ENCODE data around the gene ABCG1. TPM values are rescaled to one million over a fixed set of nuclear protein-coding genes. Genes with fewer than 3 reads are reported as not detected.

ABCG1 gene
- polyA plus RNA-seq, 4 donors = 5.5 to 46.5 (median 21.2) TPM

DNA sequence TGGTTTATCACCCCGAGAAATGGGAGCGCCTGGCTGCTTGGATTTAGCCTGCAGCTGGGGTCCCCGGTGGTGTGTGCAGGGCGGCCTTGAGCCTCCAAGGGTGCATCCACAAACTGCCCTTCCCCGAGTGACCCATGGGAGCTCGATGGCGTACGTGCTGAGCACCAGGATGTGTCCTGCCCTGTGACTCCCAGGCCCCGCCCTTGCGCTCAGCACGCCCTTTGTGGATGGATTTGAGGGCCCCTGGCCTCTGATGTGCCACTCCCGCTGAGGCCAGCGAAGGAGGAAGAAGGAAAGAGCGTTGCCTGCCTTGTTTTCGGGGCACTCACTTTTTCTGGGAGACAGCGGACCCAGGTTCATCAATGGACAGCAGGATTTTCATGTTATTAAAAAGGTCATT, 98.0 kb downstream of the ABCG1 start:
- Histone ChIP-seq H3K27me3 (ENCODE audit: control insufficient read depth in 3 of 3, insufficient read depth in 3 of 3, low read length in 3 of 3) (no peaks in the 10 kb centered on the region), H3K36me3 (ENCODE audit: control insufficient read depth in 3 of 3, insufficient read depth in 2 of 3, low read depth in 1 of 3, low read length in 3 of 3) (peaks cover 0 to 10% (median 0%) of the 10 kb centered on the region in 3 donors), H3K4me1 (ENCODE audit: control insufficient read depth in 3 of 3, insufficient read depth in 2 of 3, low read depth in 1 of 3, low read length in 2 of 3) (peaks cover 2 to 88% (median 8%) of the 10 kb centered on the region in 3 donors), H3K9me3 (ENCODE audit: control insufficient read depth in 2 of 2, insufficient read depth in 1 of 2, low read depth in 1 of 2, low read length in 1 of 2) (no peaks in the 10 kb centered on the region), H3K4me3 (ENCODE audit: low read depth in 1 of 3, low read length in 3 of 3) (peak overlapping the region in 1 of 3 donors; percentile 1), H3K27ac (ENCODE audit: low read depth in 1 of 3, low read length in 2 of 3) (peak overlapping the region in 2 of 3 donors; percentile 76 to 89)
- 34 to 73% (median 45%) methylated on average over 16 of the region's 16 CpGs for whole genome bisulfite sequencing, 3 donors
- peak; percentile 90 to 92 for DNase-seq
- FAIRE-seq = no peak

DNA sequence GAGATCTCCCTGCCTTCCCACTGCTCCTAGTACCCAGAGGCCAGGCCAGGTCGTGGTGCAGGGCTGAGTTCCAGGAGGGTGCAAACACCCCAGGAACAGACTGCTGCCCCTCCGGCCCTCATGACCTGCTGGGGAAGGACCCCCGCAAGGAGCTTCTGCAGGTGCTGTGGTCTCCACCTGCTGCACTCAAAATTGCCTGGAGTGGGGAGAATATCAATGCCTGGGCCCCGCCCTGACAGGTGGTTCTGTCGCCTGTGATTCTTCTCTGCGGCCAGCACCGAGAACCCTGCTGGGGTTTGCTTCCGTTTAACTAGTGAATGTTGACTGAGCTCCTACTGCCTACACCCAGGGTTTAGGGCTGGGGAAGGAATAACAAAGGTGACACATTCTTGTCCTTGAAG, 98.4 kb downstream of the ABCG1 start:
- H3K9me3 ChIP-seq (ENCODE audit: control insufficient read depth in 2 of 2, insufficient read depth in 1 of 2, low read depth in 1 of 2, low read length in 1 of 2) = no peaks in the 10 kb centered on the region
- H3K4me3 ChIP-seq (ENCODE audit: low read depth in 1 of 3, low read length in 3 of 3) = peak overlapping the region in 1 of 3 donors; percentile 1
- peak overlapping the region in 2 of 3 donors; percentile 76 to 89 for H3K27ac ChIP-seq (ENCODE audit: low read depth in 1 of 3, low read length in 2 of 3)
- H3K4me1 ChIP-seq (ENCODE audit: control insufficient read depth in 3 of 3, insufficient read depth in 2 of 3, low read depth in 1 of 3, low read length in 2 of 3) = peaks cover 2 to 84% (median 8%) of the 10 kb centered on the region in 3 donors
- DNase-seq = peak; percentile 57 to 67
- FAIRE-seq = no peak
- peaks cover 0 to 10% (median 0%) of the 10 kb centered on the region in 3 donors for H3K36me3 ChIP-seq (ENCODE audit: control insufficient read depth in 3 of 3, insufficient read depth in 2 of 3, low read depth in 1 of 3, low read length in 3 of 3)
- no peaks in the 10 kb centered on the region for H3K27me3 ChIP-seq (ENCODE audit: control insufficient read depth in 3 of 3, insufficient read depth in 3 of 3, low read length in 3 of 3)
- WGBS, 3 donors = 18 to 62% (median 35%) methylated on average over 8 of the region's 8 CpGs

DNA sequence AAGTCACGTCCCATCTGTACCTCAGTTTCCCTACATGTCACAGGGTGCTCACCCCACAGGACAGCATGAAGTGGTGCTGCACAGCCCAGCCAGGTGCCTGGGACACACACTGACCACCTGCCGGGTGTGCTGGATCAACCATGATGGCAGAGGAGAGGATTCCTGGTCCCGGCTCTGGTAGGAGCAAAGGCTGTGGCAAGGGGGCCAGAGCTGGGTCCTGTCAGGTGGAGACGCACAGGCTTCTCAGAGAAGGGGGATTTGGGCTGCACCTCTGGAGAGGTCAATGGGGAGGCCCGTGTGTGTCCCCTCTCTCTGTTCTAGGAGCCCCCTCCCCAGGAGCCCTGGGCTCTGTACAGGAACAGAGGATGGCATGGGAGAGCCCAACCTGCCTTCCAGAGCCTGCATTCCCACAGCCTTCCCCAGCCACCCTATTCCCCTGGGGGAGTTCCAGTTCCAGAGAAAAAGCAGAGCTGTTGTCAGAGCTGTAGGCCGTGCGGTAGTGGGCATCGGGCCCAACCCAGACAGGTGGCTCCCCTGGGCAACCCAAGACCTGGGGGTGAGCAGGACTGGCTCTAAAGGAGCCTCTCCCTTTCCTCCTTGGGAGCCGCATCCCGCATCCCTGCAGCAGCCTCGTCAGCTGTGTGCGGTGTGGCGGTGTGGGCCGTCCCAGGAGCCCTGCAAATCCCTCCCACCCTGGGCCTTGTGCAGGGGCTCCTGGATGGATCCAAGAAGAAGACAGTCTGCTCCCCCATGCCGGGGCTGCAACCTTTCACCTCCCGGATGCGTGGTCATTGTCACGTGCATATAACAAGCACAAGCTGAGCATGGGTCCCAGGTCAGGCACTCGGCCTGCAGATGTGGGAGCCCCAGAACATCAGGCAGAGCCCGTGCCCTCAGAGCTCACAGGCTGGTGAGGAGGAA, 99.1 kb downstream of the ABCG1 start:
- H3K4me1 ChIP-seq (ENCODE audit: control insufficient read depth in 3 of 3, insufficient read depth in 2 of 3, low read depth in 1 of 3, low read length in 2 of 3) = peaks cover 2 to 76% (median 8%) of the 10 kb centered on the region in 3 donors
- H3K27me3 ChIP-seq (ENCODE audit: control insufficient read depth in 3 of 3, insufficient read depth in 3 of 3, low read length in 3 of 3) = no peaks in the 10 kb centered on the region
- DNase-seq (no peak), FAIRE-seq (no peak)
- H3K27ac ChIP-seq (ENCODE audit: low read depth in 1 of 3, low read length in 2 of 3) = peak overlapping the region in 2 of 3 donors; percentile 76 to 89
- no peaks in the 10 kb centered on the region for H3K9me3 ChIP-seq (ENCODE audit: control insufficient read depth in 2 of 2, insufficient read depth in 1 of 2, low read depth in 1 of 2, low read length in 1 of 2)
- no peak overlapping the region for H3K4me3 ChIP-seq (ENCODE audit: low read depth in 1 of 3, low read length in 3 of 3)
- H3K36me3 ChIP-seq (ENCODE audit: control insufficient read depth in 3 of 3, insufficient read depth in 2 of 3, low read depth in 1 of 3, low read length in 3 of 3) = peaks cover 0 to 4% (median 0%) of the 10 kb centered on the region in 3 donors
- WGBS, 3 donors = 82 to 88% (median 86%) methylated on average over 20 of the region's 20 CpGs

DNA sequence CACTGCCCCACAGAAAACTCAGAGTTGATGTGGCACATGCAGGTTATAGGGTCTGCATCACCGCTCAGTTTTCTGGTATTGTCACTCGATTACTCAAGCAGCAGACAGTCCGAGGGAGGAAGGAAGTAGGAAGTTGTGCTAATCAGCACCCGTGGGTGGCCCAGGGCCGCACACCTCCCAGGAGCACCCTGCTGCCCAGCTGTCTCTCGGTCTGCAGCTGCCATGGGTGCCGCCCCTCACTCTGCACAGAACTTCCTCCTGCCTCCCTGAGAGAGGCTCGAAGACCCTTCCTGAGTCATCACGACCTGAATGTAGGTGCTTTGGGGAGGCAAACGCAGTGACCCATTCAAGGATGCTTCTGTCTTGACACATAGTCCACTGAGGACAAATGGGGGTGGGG, 100.4 kb downstream of the ABCG1 start:
- Histone ChIP-seq H3K27me3 (ENCODE audit: control insufficient read depth in 3 of 3, insufficient read depth in 3 of 3, low read length in 3 of 3) (no peaks in the 10 kb centered on the region), H3K36me3 (ENCODE audit: control insufficient read depth in 3 of 3, insufficient read depth in 2 of 3, low read depth in 1 of 3, low read length in 3 of 3) (no peaks in the 10 kb centered on the region), H3K27ac (ENCODE audit: low read depth in 1 of 3, low read length in 2 of 3) (peak overlapping the region in 1 of 3 donors; percentile 72), H3K4me3 (ENCODE audit: low read depth in 1 of 3, low read length in 3 of 3) (peak overlapping the region in 1 of 3 donors; percentile 8), H3K4me1 (ENCODE audit: control insufficient read depth in 3 of 3, insufficient read depth in 2 of 3, low read depth in 1 of 3, low read length in 2 of 3) (peaks cover 2 to 63% (median 5%) of the 10 kb centered on the region in 3 donors), H3K9me3 (ENCODE audit: control insufficient read depth in 2 of 2, insufficient read depth in 1 of 2, low read depth in 1 of 2, low read length in 1 of 2) (no peaks in the 10 kb centered on the region)
- 33 to 39% (median 39%) methylated on average over 10 of the region's 10 CpGs for WGBS, 3 donors
- no peak for FAIRE-seq
- peak in 1 of 2 donors; percentile 53 for DNase-seq

DNA sequence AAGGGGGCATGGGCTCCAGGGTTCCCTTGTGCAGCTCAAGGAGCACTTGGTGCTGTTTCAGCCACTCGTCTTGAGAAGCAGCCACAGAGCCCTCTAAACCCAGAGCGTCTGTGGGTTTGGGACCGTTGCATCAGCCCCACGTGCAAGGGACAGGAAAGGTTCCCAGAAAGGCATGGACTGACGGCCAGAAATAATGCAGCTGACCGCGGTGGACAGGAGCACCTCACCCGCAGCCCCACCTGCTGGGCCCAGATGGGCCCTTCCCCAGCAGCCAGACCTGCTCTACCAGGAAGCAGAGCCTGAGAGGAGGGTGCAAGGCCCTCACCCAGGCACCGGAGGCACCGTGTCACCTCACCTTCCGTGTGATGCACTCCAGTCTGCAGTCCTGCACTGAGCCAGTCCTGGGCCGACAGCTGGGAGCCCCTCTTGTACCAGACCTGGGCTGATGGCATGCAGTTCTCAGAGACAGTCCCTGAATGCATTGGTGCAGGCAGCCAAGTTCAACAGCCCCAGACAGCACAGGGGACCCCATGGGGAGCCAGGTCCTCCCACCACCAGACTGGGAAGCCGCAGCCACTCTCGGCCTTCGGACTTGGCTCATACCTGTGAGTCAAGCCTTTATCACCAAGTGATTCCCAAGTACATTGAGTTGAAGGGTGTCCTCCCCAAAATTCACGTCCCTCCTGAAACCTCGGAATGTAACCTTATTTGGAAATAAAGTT, 101.1 kb downstream of the ABCG1 start:
- no peaks in the 10 kb centered on the region for H3K36me3 ChIP-seq (ENCODE audit: control insufficient read depth in 3 of 3, insufficient read depth in 2 of 3, low read depth in 1 of 3, low read length in 3 of 3)
- DNase-seq (peak; percentile 39 to 58), FAIRE-seq (no peak)
- H3K9me3 ChIP-seq (ENCODE audit: control insufficient read depth in 2 of 2, insufficient read depth in 1 of 2, low read depth in 1 of 2, low read length in 1 of 2) = peaks cover 0 to 3% of the 10 kb centered on the region in 2 donors
- peak overlapping the region in 1 of 3 donors; percentile 72 for H3K27ac ChIP-seq (ENCODE audit: low read depth in 1 of 3, low read length in 2 of 3)
- peaks cover 2 to 57% (median 4%) of the 10 kb centered on the region in 3 donors for H3K4me1 ChIP-seq (ENCODE audit: control insufficient read depth in 3 of 3, insufficient read depth in 2 of 3, low read depth in 1 of 3, low read length in 2 of 3)
- 53 to 67% (median 55%) methylated on average over 17 of the region's 17 CpGs for WGBS, 3 donors
- H3K27me3 ChIP-seq (ENCODE audit: control insufficient read depth in 3 of 3, insufficient read depth in 3 of 3, low read length in 3 of 3) = no peaks in the 10 kb centered on the region
- H3K4me3 ChIP-seq (ENCODE audit: low read depth in 1 of 3, low read length in 3 of 3) = peak overlapping the region in 1 of 3 donors; percentile 8

DNA sequence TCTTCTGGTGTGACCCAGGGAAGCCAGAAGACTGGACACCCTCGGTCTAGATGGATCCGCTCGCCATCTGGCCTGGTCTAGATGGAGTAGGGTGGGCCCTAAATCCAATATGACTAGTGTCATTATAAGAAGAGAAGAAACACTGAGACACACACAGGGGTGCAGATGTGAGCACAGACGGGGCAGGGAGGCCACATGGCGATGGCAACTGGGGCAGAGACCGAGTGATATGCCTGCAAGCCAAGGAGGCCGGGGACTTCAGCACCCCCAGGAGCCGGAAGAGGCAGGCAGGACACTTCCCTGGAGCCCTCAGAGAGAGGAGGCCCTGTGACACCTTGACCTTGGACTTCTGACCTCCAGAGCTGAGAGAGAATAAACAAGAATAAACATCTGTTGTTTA, 101.9 kb downstream of the ABCG1 start:
- H3K27me3 ChIP-seq (ENCODE audit: control insufficient read depth in 3 of 3, insufficient read depth in 3 of 3, low read length in 3 of 3) = no peaks in the 10 kb centered on the region
- no peak for FAIRE-seq

DNA sequence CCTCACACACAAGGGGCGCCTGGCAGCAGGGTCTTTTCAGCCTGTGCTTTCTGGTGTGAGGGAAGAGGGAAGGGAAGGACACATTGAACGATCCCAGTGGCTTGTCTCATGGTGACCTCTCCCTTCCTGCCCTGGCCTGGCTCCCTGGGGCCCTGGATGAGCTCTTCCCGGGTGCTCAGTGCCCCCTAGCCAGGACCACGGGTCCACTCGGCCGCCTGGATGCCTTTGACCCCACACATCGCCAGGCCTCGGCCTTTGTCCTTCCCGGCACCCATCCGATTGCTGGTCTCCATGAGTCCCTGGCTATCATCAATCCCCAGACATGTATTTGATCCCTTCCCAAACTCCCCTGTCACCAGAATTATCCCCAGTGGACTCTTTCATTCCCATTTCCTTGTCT, 102.3 kb downstream of the ABCG1 start:
- WGBS, 3 donors = 86 to 94% (median 89%) methylated on average over 9 to 10 of the region's 10 CpGs
- H3K27ac ChIP-seq (ENCODE audit: low read depth in 1 of 3, low read length in 2 of 3) = peak overlapping the region in 1 of 3 donors; percentile 72

More for the DNA sequence above, 101.9 kb downstream of the ABCG1 start:
- H3K36me3 ChIP-seq (ENCODE audit: control insufficient read depth in 3 of 3, insufficient read depth in 2 of 3, low read depth in 1 of 3, low read length in 3 of 3) = no peaks in the 10 kb centered on the region
- no peak overlapping the region for H3K4me3 ChIP-seq (ENCODE audit: low read depth in 1 of 3, low read length in 3 of 3)
- WGBS, 3 donors = 89 to 96% (median 96%) methylated on average over 8 of the region's 8 CpGs
- no peak for DNase-seq
- H3K27ac ChIP-seq (ENCODE audit: low read depth in 1 of 3, low read length in 2 of 3) = peak overlapping the region in 1 of 3 donors; percentile 72
- H3K9me3 ChIP-seq (ENCODE audit: control insufficient read depth in 2 of 2, insufficient read depth in 1 of 2, low read depth in 1 of 2, low read length in 1 of 2) = peaks cover 0 to 8% of the 10 kb centered on the region in 2 donors
- H3K4me1 ChIP-seq (ENCODE audit: control insufficient read depth in 3 of 3, insufficient read depth in 2 of 3, low read depth in 1 of 3, low read length in 2 of 3) = peaks cover 0 to 49% (median 2%) of the 10 kb centered on the region in 3 donors

DNA sequence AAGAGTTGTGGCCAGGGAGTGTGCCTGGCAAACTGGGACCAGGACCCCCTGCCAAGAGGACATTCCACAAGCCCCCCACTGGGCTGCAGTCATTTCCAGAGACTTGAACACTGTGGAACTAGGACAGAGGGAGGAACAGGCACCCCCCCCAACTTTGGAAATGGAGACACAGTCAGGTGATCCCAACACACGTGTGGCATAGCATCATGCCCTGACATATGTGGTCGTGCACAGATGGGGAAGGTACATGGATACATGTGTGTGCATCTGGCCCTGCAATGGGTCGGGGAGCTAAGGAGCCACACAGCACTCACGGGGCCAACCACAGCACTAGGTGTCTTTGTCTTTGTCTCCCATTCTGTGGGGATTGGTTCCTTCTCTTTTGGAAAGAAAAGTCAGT, 102.9 kb downstream of the ABCG1 start:
- DNase-seq = no peak
- 87 to 94% (median 92%) methylated on average over 4 of the region's 4 CpGs for WGBS, 3 donors
- H3K9me3 ChIP-seq (ENCODE audit: control insufficient read depth in 2 of 2, insufficient read depth in 1 of 2, low read depth in 1 of 2, low read length in 1 of 2) = peaks cover 0 to 8% of the 10 kb centered on the region in 2 donors
- H3K27ac ChIP-seq (ENCODE audit: low read depth in 1 of 3, low read length in 2 of 3) = no peak overlapping the region
- H3K27me3 ChIP-seq (ENCODE audit: control insufficient read depth in 3 of 3, insufficient read depth in 3 of 3, low read length in 3 of 3) = no peaks in the 10 kb centered on the region
- no peaks in the 10 kb centered on the region for H3K36me3 ChIP-seq (ENCODE audit: control insufficient read depth in 3 of 3, insufficient read depth in 2 of 3, low read depth in 1 of 3, low read length in 3 of 3)
- H3K4me1 ChIP-seq (ENCODE audit: control insufficient read depth in 3 of 3, insufficient read depth in 2 of 3, low read depth in 1 of 3, low read length in 2 of 3) = peaks cover 0 to 40% (median 0%) of the 10 kb centered on the region in 3 donors
- H3K4me3 ChIP-seq (ENCODE audit: low read depth in 1 of 3, low read length in 3 of 3) = no peak overlapping the region
- FAIRE-seq = no peak

More for the DNA sequence above, 102.3 kb downstream of the ABCG1 start:
- peaks cover 0 to 46% (median under 1%) of the 10 kb centered on the region in 3 donors for H3K4me1 ChIP-seq (ENCODE audit: control insufficient read depth in 3 of 3, insufficient read depth in 2 of 3, low read depth in 1 of 3, low read length in 2 of 3)
- no peak for DNase-seq
- H3K27me3 ChIP-seq (ENCODE audit: control insufficient read depth in 3 of 3, insufficient read depth in 3 of 3, low read length in 3 of 3) = no peaks in the 10 kb centered on the region
- H3K4me3 ChIP-seq (ENCODE audit: low read depth in 1 of 3, low read length in 3 of 3) = no peak overlapping the region
- H3K9me3 ChIP-seq (ENCODE audit: control insufficient read depth in 2 of 2, insufficient read depth in 1 of 2, low read depth in 1 of 2, low read length in 1 of 2) = peaks cover 0 to 8% of the 10 kb centered on the region in 2 donors
- no peaks in the 10 kb centered on the region for H3K36me3 ChIP-seq (ENCODE audit: control insufficient read depth in 3 of 3, insufficient read depth in 2 of 3, low read depth in 1 of 3, low read length in 3 of 3)
- no peak for FAIRE-seq
